ENCODE measurements around the gene OR2W3.

The OR2W3 gene

GRCh38 chr1:247895163-247895637, at the start of gene OR2W3:
OR2W3 (plus strand) TSS chr1:247895587; CDS start chr1:247895587, 0 bp downstream.
- H3K4me1 ChIP-seq (ENCODE audit: control insufficient read depth, low read depth, low read length): no peaks in the 10 kb centered on the region
- no peak within 1 kb of the TSS for H3K4me3 ChIP-seq (ENCODE audit: low read length)
- H3K27ac ChIP-seq (ENCODE audit: low read length): no peak within 1 kb of the TSS
- no peak within 1 kb of the TSS for H3K9ac ChIP-seq (ENCODE audit: low read length)
- no peaks in the 10 kb centered on the region for H3K27me3 ChIP-seq (ENCODE audit: control insufficient read depth, insufficient read depth, low read length)
- H3K36me3 ChIP-seq (ENCODE audit: control insufficient read depth, low read depth, low read length): no peaks in the 10 kb centered on the region
- no peaks in the 10 kb centered on the region for H3K9me3 ChIP-seq (ENCODE audit: control insufficient read depth, low read depth, low read length)

GRCh38 chr1:247845693-247846017, 49.7 kb upstream of the OR2W3 start:
- no peak overlapping the region for H3K4me3 ChIP-seq (ENCODE audit: low read length)
- no peak overlapping the region for H3K9ac ChIP-seq (ENCODE audit: low read length)
- H3K4me1 ChIP-seq (ENCODE audit: control insufficient read depth, low read depth, low read length): peaks cover 5% of the 10 kb centered on the region
- no peak overlapping the region for H3K27ac ChIP-seq (ENCODE audit: low read length)
- H3K27me3 ChIP-seq (ENCODE audit: control insufficient read depth, insufficient read depth, low read length): no peaks in the 10 kb centered on the region
- H3K9me3 ChIP-seq (ENCODE audit: control insufficient read depth, low read depth, low read length): peaks cover 10% of the 10 kb centered on the region
- no peaks in the 10 kb centered on the region for H3K36me3 ChIP-seq (ENCODE audit: control insufficient read depth, low read depth, low read length)

- H3K27me3 ChIP-seq (ENCODE audit: control insufficient read depth, insufficient read depth, low read length): no peaks in the 10 kb centered on the region
- H3K36me3 ChIP-seq (ENCODE audit: control insufficient read depth, low read depth, low read length): no peaks in the 10 kb centered on the region
- no peak overlapping the region for H3K4me3 ChIP-seq (ENCODE audit: low read length)
- no peak overlapping the region for H3K9ac ChIP-seq (ENCODE audit: low read length)
- peaks cover 5% of the 10 kb centered on the region for H3K4me1 ChIP-seq (ENCODE audit: control insufficient read depth, low read depth, low read length)
- H3K9me3 ChIP-seq (ENCODE audit: control insufficient read depth, low read depth, low read length): peaks cover 10% of the 10 kb centered on the region
- no peak overlapping the region for H3K27ac ChIP-seq (ENCODE audit: low read length)
These were observed 47.0 kb upstream of the OR2W3 start for GRCh38 chr1:247848346-247848745.

GRCh38 chr1:247849616-247850015, 45.8 kb upstream of the OR2W3 start:
- no peak overlapping the region for H3K27ac ChIP-seq (ENCODE audit: low read length)
- H3K27me3 ChIP-seq (ENCODE audit: control insufficient read depth, insufficient read depth, low read length): no peaks in the 10 kb centered on the region
- no peak overlapping the region for H3K9ac ChIP-seq (ENCODE audit: low read length)
- H3K9me3 ChIP-seq (ENCODE audit: control insufficient read depth, low read depth, low read length): peaks cover 6% of the 10 kb centered on the region
- H3K4me3 ChIP-seq (ENCODE audit: low read length): no peak overlapping the region
- H3K4me1 ChIP-seq (ENCODE audit: control insufficient read depth, low read depth, low read length): peaks cover 4% of the 10 kb centered on the region
- H3K36me3 ChIP-seq (ENCODE audit: control insufficient read depth, low read depth, low read length): no peaks in the 10 kb centered on the region

GRCh38 chr1:247854899-247855545, 40.4 kb upstream of the OR2W3 start:
- H3K9me3 ChIP-seq (ENCODE audit: control insufficient read depth, low read depth, low read length): peaks cover 10% of the 10 kb centered on the region
- no peak overlapping the region for H3K27ac ChIP-seq (ENCODE audit: low read length)
- no peak overlapping the region for H3K9ac ChIP-seq (ENCODE audit: low read length)
- H3K27me3 ChIP-seq (ENCODE audit: control insufficient read depth, insufficient read depth, low read length): peaks cover 13% of the 10 kb centered on the region
- H3K4me3 ChIP-seq (ENCODE audit: low read length): no peak overlapping the region
- H3K36me3 ChIP-seq (ENCODE audit: control insufficient read depth, low read depth, low read length): no peaks in the 10 kb centered on the region
- no peaks in the 10 kb centered on the region for H3K4me1 ChIP-seq (ENCODE audit: control insufficient read depth, low read depth, low read length)

- no peak overlapping the region for H3K9ac ChIP-seq (ENCODE audit: low read length)
These were observed 39.5 kb upstream of the OR2W3 start for GRCh38 chr1:247855911-247856310.

GRCh38 chr1:247857069-247857984, 38.1 kb upstream of the OR2W3 start, which contains the start of gene TRIM58:
TRIM58 (plus strand) TSS chr1:247857187; CDS start chr1:247857247, 60 bp downstream.
- H3K4me1 ChIP-seq (ENCODE audit: control insufficient read depth, low read depth, low read length): no peaks in the 10 kb centered on the region
- peaks cover 10% of the 10 kb centered on the region for H3K9me3 ChIP-seq (ENCODE audit: control insufficient read depth, low read depth, low read length)
- peak within 1 kb of the TSS; percentile 52 for H3K4me3 ChIP-seq (ENCODE audit: low read length)
- no peaks in the 10 kb centered on the region for H3K36me3 ChIP-seq (ENCODE audit: control insufficient read depth, low read depth, low read length)
- no peak within 1 kb of the TSS for H3K9ac ChIP-seq (ENCODE audit: low read length)
- H3K27me3 ChIP-seq (ENCODE audit: control insufficient read depth, insufficient read depth, low read length): peaks cover 13% of the 10 kb centered on the region
- H3K27ac ChIP-seq (ENCODE audit: low read length): no peak within 1 kb of the TSS

More at GRCh38 chr1:247855911-247856310, 39.5 kb upstream of the OR2W3 start:
- no peaks in the 10 kb centered on the region for H3K4me1 ChIP-seq (ENCODE audit: control insufficient read depth, low read depth, low read length)
- no peaks in the 10 kb centered on the region for H3K36me3 ChIP-seq (ENCODE audit: control insufficient read depth, low read depth, low read length)
- peaks cover 10% of the 10 kb centered on the region for H3K9me3 ChIP-seq (ENCODE audit: control insufficient read depth, low read depth, low read length)
- no peak overlapping the region for H3K4me3 ChIP-seq (ENCODE audit: low read length)
- peaks cover 13% of the 10 kb centered on the region for H3K27me3 ChIP-seq (ENCODE audit: control insufficient read depth, insufficient read depth, low read length)
- no peak overlapping the region for H3K27ac ChIP-seq (ENCODE audit: low read length)

- H3K27me3 ChIP-seq (ENCODE audit: control insufficient read depth, insufficient read depth, low read length): peaks cover 13% of the 10 kb centered on the region
- H3K9me3 ChIP-seq (ENCODE audit: control insufficient read depth, low read depth, low read length): peaks cover 15% of the 10 kb centered on the region
- H3K27ac ChIP-seq (ENCODE audit: low read length): no peak overlapping the region
- H3K36me3 ChIP-seq (ENCODE audit: control insufficient read depth, low read depth, low read length): no peaks in the 10 kb centered on the region
- H3K4me1 ChIP-seq (ENCODE audit: control insufficient read depth, low read depth, low read length): no peaks in the 10 kb centered on the region
- no peak overlapping the region for H3K9ac ChIP-seq (ENCODE audit: low read length)
- H3K4me3 ChIP-seq (ENCODE audit: low read length): peak overlapping the region; percentile 52
These were observed 37.3 kb upstream of the OR2W3 start for GRCh38 chr1:247857985-247858619.

GRCh38 chr1:247862756-247863155, 32.6 kb upstream of the OR2W3 start:
- Histone ChIP-seq H3K27me3 (ENCODE audit: control insufficient read depth, insufficient read depth, low read length) (peaks cover 6% of the 10 kb centered on the region), H3K36me3 (ENCODE audit: control insufficient read depth, low read depth, low read length) (no peaks in the 10 kb centered on the region), H3K9me3 (ENCODE audit: control insufficient read depth, low read depth, low read length) (peaks cover 19% of the 10 kb centered on the region), H3K9ac (ENCODE audit: low read length) (no peak overlapping the region), H3K27ac (ENCODE audit: low read length) (no peak overlapping the region), H3K4me1 (ENCODE audit: control insufficient read depth, low read depth, low read length) (no peaks in the 10 kb centered on the region), H3K4me3 (ENCODE audit: low read length) (no peak overlapping the region)

- Histone ChIP-seq H3K27me3 (ENCODE audit: control insufficient read depth, insufficient read depth, low read length) (no peaks in the 10 kb centered on the region), H3K36me3 (ENCODE audit: control insufficient read depth, low read depth, low read length) (no peaks in the 10 kb centered on the region)
These were observed 30.7 kb upstream of the OR2W3 start for GRCh38 chr1:247864644-247865043.

GRCh38 chr1:247865416-247865815, 30.0 kb upstream of the OR2W3 start:
- Histone ChIP-seq H3K27ac (ENCODE audit: low read length) (no peak overlapping the region), H3K9ac (ENCODE audit: low read length) (no peak overlapping the region), H3K27me3 (ENCODE audit: control insufficient read depth, insufficient read depth, low read length) (no peaks in the 10 kb centered on the region), H3K4me3 (ENCODE audit: low read length) (no peak overlapping the region), H3K9me3 (ENCODE audit: control insufficient read depth, low read depth, low read length) (peaks cover 22% of the 10 kb centered on the region), H3K36me3 (ENCODE audit: control insufficient read depth, low read depth, low read length) (no peaks in the 10 kb centered on the region), H3K4me1 (ENCODE audit: control insufficient read depth, low read depth, low read length) (no peaks in the 10 kb centered on the region)

More at GRCh38 chr1:247864644-247865043, 30.7 kb upstream of the OR2W3 start:
- Histone ChIP-seq H3K4me3 (ENCODE audit: low read length) (no peak overlapping the region), H3K9me3 (ENCODE audit: control insufficient read depth, low read depth, low read length) (peaks cover 20% of the 10 kb centered on the region), H3K9ac (ENCODE audit: low read length) (no peak overlapping the region), H3K4me1 (ENCODE audit: control insufficient read depth, low read depth, low read length) (no peaks in the 10 kb centered on the region), H3K27ac (ENCODE audit: low read length) (no peak overlapping the region)

Measured in iPS-18a (cell line).